ENCODE measurements around the gene CCDC137.

The CCDC137 gene

DNA sequence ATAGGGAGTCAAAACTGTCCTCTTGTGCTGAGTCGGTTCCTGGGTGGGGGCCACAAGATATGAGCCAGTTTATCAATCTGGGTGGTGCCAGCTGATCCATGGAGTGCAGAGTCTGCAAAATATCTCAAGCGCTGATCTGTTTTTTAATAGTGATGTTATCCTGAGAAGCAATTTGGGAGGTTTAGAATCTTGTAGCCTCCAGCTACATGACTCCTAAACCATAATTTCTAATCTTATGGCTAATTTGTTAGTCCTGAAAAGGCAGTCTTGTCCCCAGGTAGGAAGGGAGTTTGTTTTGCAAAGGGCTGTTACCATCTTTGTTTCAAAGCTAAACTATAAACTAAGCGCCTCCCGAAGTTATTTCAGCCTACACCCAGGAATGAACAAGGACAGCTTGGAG is 27.9 kb upstream of the CCDC137 start:
- Histone ChIP-seq H3K9me3 (ENCODE audit: control insufficient read depth in 2 of 2, low read length in 2 of 2) (no peaks in the 10 kb centered on the region), H3K27me3 (ENCODE audit: control insufficient read depth in 1 of 2, insufficient read depth in 2 of 2, low read length in 2 of 2) (no peaks in the 10 kb centered on the region), H3K9ac (ENCODE audit: low read length in 2 of 2) (no peak overlapping the region), H3K27ac (ENCODE audit: low read length) (no peak overlapping the region), H3K4me3 (ENCODE audit: low read length in 2 of 2) (no peak overlapping the region), H3K4me1 (ENCODE audit: control insufficient read depth, insufficient read depth, low read length) (peaks cover 18% of the 10 kb centered on the region), H3K36me3 (ENCODE audit: control insufficient read depth in 2 of 2, insufficient read depth in 2 of 2, low read length in 2 of 2) (no peaks in the 10 kb centered on the region)

DNA sequence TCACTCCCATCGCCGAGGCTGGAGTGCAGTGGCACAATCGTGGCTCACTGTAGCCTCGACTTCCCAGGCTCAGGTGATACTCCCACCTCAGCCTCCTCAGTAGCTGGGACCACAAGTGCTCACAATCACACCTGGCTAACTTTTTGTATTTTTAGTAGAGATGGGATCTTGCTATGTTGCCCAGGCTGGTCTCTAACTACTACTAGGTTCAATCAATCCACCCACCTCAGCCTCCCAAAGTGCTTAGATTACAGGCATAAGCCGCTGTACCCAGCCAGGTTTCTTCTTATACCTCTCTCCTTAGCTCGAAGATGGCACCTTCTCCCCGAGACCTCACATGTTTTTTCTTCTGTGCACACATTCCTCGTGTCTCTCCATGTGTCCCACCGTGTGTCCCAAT is 26.5 kb upstream of the CCDC137 start:
- Histone ChIP-seq H3K27ac (ENCODE audit: low read length) (no peak overlapping the region), H3K4me3 (ENCODE audit: low read length in 2 of 2) (no peak overlapping the region), H3K27me3 (ENCODE audit: control insufficient read depth in 1 of 2, insufficient read depth in 2 of 2, low read length in 2 of 2) (no peaks in the 10 kb centered on the region), H3K9ac (ENCODE audit: low read length in 2 of 2) (no peak overlapping the region), H3K4me1 (ENCODE audit: control insufficient read depth, insufficient read depth, low read length) (peaks cover 17% of the 10 kb centered on the region), H3K36me3 (ENCODE audit: control insufficient read depth in 2 of 2, insufficient read depth in 2 of 2, low read length in 2 of 2) (no peaks in the 10 kb centered on the region), H3K9me3 (ENCODE audit: control insufficient read depth in 2 of 2, low read length in 2 of 2) (no peaks in the 10 kb centered on the region)

DNA sequence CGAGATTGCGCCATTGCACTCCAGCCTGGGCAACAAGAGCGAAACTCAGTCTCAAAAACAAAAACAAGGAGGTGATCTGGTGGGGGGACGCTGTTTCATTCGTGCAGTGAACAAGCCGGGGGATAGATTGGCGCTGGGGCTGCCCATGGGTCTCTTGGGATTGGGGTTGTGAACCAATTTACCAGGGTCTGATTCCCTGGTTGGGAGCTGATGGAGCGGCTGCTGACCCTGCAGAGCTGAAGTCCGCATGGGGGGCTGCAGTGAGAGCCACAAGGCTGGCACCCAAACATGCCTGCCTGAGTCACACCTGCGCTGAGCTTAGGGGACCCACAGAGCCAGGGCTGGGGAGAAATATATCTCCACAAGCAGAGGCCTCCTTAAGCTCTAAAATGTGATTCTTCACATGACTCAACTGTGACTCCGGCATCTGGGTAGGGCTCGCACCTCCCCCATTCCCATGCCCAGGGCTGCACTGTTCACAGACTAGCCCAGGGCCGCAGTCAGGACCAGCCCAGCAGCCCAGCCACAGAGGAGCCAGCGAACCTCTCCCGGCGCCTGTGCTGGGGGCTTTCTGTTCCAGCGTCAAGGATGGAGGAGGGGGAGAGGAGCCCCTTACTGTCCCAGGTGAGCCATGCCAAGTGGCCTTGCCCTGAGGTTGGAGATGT is 24.6 kb upstream of the CCDC137 start:
- H3K9ac ChIP-seq (ENCODE audit: low read length in 2 of 2) = no peak overlapping the region
- H3K27me3 ChIP-seq (ENCODE audit: control insufficient read depth in 1 of 2, insufficient read depth in 2 of 2, low read length in 2 of 2) = peaks cover 2 to 4% of the 10 kb centered on the region in 2 donors
- H3K36me3 ChIP-seq (ENCODE audit: control insufficient read depth in 2 of 2, insufficient read depth in 2 of 2, low read length in 2 of 2) = peaks cover 0 to 3% of the 10 kb centered on the region in 2 donors
- H3K27ac ChIP-seq (ENCODE audit: low read length) = no peak overlapping the region
- peaks cover 2% of the 10 kb centered on the region for H3K4me1 ChIP-seq (ENCODE audit: control insufficient read depth, insufficient read depth, low read length)
- H3K9me3 ChIP-seq (ENCODE audit: control insufficient read depth in 2 of 2, low read length in 2 of 2) = no peaks in the 10 kb centered on the region
- no peak overlapping the region for H3K4me3 ChIP-seq (ENCODE audit: low read length in 2 of 2)

DNA sequence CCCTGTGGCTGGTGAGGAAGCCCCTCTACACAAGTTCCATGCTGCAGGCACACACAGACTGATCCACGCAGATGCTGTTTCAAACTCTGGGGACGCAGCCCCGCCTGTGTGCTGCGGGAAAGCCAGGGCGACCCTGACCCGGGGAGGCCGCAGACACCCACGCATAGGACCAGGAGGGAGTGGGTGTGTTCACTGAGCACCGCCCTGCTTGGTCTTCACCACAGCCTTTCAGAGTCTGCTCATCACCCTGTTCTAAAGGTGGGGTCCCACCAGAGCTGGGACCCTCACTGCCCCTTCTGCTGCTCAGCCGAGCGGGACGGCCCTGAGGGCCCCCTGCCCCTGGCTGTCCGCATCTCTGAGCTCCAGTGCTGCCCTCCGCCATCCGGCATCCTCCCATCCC is 22.0 kb upstream of the CCDC137 start:
- H3K4me3 ChIP-seq (ENCODE audit: low read length in 2 of 2) = no peak overlapping the region
- peaks cover 15 to 18% of the 10 kb centered on the region in 2 donors for H3K27me3 ChIP-seq (ENCODE audit: control insufficient read depth in 1 of 2, insufficient read depth in 2 of 2, low read length in 2 of 2)
- H3K9ac ChIP-seq (ENCODE audit: low read length in 2 of 2) = no peak overlapping the region
- peaks cover 0 to 3% of the 10 kb centered on the region in 2 donors for H3K36me3 ChIP-seq (ENCODE audit: control insufficient read depth in 2 of 2, insufficient read depth in 2 of 2, low read length in 2 of 2)
- H3K27ac ChIP-seq (ENCODE audit: low read length) = no peak overlapping the region
- H3K9me3 ChIP-seq (ENCODE audit: control insufficient read depth in 2 of 2, low read length in 2 of 2) = no peaks in the 10 kb centered on the region
- no peaks in the 10 kb centered on the region for H3K4me1 ChIP-seq (ENCODE audit: control insufficient read depth, insufficient read depth, low read length)

DNA sequence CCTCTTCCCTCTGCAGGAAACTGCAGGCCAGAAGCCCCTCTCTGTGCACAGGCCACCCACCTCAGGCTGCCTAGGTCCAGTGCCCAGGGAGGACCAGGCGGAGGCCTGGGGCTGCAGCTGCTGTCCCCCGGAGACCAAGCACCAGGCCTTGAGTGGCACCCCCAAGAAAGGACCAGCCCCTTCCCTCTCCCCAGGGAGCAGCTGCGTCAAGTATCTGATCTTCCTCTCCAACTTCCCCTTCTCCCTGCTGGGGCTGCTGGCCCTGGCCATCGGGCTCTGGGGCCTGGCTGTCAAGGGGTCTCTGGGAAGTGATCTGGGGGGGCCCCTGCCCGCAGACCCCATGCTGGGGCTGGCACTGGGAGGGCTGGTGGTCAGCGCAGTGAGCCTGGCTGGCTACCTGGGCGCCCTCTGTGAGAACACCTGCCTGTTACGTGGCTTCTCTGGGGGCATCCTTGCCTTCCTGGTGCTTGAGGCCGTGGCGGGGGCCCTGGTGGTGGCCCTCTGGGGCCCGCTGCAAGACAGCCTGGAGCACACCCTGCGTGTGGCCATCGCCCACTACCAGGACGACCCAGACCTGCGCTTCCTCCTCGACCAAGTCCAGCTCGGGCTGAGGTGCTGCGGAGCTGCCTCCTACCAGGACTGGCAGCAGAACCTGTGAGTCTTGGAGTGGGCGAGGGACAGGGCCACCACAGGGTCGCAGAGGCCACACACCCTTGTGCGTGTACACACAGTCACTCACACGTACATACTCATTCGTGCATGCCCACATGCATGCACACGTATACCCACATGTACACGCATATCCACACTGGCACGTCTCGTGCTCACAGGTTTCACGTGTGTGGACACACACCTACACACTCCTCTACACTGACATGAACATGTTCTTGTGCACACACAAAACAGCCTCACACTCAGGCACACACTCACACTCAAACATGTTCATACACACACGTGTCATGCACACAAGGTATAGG is 21.3 kb upstream of the CCDC137 start:
- Histone ChIP-seq H3K27ac (ENCODE audit: low read length) (no peak overlapping the region), H3K27me3 (ENCODE audit: control insufficient read depth in 1 of 2, insufficient read depth in 2 of 2, low read length in 2 of 2) (peaks cover 19 to 23% of the 10 kb centered on the region in 2 donors), H3K4me1 (ENCODE audit: control insufficient read depth, insufficient read depth, low read length) (no peaks in the 10 kb centered on the region), H3K9me3 (ENCODE audit: control insufficient read depth in 2 of 2, low read length in 2 of 2) (no peaks in the 10 kb centered on the region), H3K4me3 (ENCODE audit: low read length in 2 of 2) (no peak overlapping the region), H3K36me3 (ENCODE audit: control insufficient read depth in 2 of 2, insufficient read depth in 2 of 2, low read length in 2 of 2) (peaks cover 0 to 3% of the 10 kb centered on the region in 2 donors), H3K9ac (ENCODE audit: low read length in 2 of 2) (no peak overlapping the region)

DNA sequence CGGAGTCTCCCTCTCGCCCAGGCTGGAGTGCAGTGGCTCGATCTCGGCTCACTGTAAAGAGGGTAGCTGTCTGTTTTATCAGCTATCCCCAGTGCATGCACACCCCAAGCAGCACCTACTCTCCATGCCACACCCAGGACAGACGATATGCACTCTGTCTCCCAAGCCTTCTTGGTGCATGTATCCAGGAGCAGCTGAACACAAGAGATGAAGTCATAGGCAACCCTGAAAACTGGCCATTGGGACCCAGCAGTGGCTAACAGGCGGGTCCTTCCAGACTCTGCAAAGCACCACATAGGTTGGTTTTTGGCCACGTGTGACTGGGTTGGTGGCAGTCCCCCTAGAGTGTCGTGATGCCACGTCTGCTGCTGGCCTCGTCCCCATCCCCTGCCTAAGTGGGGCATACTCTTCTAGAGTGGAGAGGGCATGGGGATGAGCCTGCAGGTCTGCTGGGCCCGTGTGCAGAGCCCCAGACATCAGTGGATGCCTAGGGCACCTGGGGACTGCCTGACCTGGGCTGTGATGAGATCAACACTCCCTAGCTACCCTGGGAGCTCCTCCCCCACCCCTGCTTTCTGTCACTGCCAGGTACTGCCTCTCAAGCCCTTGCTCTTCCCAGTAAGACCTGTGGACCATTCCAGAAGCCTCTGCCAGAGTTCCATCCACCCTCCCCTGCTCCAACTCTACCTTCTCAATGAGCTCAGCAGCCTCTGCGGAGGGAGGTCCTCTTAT is 19.5 kb upstream of the CCDC137 start:
- Histone ChIP-seq H3K4me1 (ENCODE audit: control insufficient read depth, insufficient read depth, low read length) (no peaks in the 10 kb centered on the region), H3K9ac (ENCODE audit: low read length in 2 of 2) (no peak overlapping the region), H3K27me3 (ENCODE audit: control insufficient read depth in 1 of 2, insufficient read depth in 2 of 2, low read length in 2 of 2) (peaks cover 25 to 30% of the 10 kb centered on the region in 2 donors), H3K36me3 (ENCODE audit: control insufficient read depth in 2 of 2, insufficient read depth in 2 of 2, low read length in 2 of 2) (peaks cover 0 to 3% of the 10 kb centered on the region in 2 donors), H3K9me3 (ENCODE audit: control insufficient read depth in 2 of 2, low read length in 2 of 2) (no peaks in the 10 kb centered on the region), H3K4me3 (ENCODE audit: low read length in 2 of 2) (no peak overlapping the region), H3K27ac (ENCODE audit: low read length) (no peak overlapping the region)

DNA sequence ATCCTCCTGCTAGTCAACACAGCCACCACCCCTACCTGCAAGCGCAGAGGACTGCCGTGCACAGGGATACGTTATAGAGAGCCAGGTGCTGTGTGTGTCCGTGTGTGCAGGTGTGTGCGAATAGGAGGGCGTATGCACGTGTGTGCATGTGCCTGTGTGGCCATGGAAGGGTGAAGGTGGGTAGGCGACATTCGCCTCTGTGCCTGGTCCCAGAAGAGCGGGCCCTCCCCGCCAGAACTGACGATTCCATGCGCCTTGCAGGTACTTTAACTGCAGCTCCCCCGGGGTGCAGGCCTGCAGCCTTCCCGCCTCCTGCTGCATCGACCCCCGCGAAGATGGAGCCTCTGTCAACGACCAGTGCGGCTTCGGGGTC is 18.9 kb upstream of the CCDC137 start:
- H3K36me3 ChIP-seq (ENCODE audit: control insufficient read depth in 2 of 2, insufficient read depth in 2 of 2, low read length in 2 of 2) = peaks cover 0 to 3% of the 10 kb centered on the region in 2 donors
- no peak overlapping the region for H3K27ac ChIP-seq (ENCODE audit: low read length)
- peaks cover 25 to 30% of the 10 kb centered on the region in 2 donors for H3K27me3 ChIP-seq (ENCODE audit: control insufficient read depth in 1 of 2, insufficient read depth in 2 of 2, low read length in 2 of 2)
- H3K4me3 ChIP-seq (ENCODE audit: low read length in 2 of 2) = no peak overlapping the region
- no peak overlapping the region for H3K9ac ChIP-seq (ENCODE audit: low read length in 2 of 2)
- no peaks in the 10 kb centered on the region for H3K9me3 ChIP-seq (ENCODE audit: control insufficient read depth in 2 of 2, low read length in 2 of 2)
- H3K4me1 ChIP-seq (ENCODE audit: control insufficient read depth, insufficient read depth, low read length) = no peaks in the 10 kb centered on the region

DNA sequence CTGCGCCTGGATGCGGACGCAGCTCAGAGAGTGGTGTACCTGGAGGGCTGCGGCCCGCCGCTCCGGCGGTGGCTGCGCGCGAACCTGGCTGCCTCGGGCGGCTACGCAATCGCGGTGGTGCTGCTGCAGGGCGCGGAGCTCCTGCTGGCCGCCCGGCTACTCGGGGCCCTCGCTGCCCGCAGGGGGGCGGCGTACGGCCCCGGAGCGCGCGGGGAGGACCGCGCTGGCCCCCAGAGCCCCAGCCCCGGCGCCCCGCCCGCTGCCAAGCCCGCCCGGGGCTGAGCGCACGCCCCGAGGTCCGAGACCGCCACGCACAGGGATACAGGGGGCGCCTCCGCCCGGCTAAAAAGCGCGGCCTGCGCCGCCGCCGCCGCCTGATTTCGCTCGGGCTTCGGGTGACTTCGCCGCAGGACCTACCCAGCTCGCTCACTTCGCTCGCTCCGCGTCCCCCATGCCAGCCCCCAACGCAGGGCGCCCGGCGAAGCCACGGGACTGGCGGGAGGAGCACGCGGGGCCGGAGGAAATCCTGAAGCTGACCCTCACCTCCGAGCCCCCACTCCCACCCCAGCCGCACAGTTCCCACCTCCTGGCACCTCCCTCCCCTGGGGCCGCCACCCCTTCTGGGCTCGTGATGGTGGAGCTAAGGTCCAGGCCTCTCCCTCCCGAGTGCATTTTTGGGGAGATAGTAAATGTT is 18.4 kb upstream of the CCDC137 start:
- Histone ChIP-seq H3K4me1 (ENCODE audit: control insufficient read depth, insufficient read depth, low read length) (no peaks in the 10 kb centered on the region), H3K9me3 (ENCODE audit: control insufficient read depth in 2 of 2, low read length in 2 of 2) (no peaks in the 10 kb centered on the region), H3K36me3 (ENCODE audit: control insufficient read depth in 2 of 2, insufficient read depth in 2 of 2, low read length in 2 of 2) (peaks cover 0 to 3% of the 10 kb centered on the region in 2 donors), H3K9ac (ENCODE audit: low read length in 2 of 2) (no peak overlapping the region), H3K27me3 (ENCODE audit: control insufficient read depth in 1 of 2, insufficient read depth in 2 of 2, low read length in 2 of 2) (peaks cover 25 to 32% of the 10 kb centered on the region in 2 donors), H3K4me3 (ENCODE audit: low read length in 2 of 2) (no peak overlapping the region), H3K27ac (ENCODE audit: low read length) (no peak overlapping the region)

DNA sequence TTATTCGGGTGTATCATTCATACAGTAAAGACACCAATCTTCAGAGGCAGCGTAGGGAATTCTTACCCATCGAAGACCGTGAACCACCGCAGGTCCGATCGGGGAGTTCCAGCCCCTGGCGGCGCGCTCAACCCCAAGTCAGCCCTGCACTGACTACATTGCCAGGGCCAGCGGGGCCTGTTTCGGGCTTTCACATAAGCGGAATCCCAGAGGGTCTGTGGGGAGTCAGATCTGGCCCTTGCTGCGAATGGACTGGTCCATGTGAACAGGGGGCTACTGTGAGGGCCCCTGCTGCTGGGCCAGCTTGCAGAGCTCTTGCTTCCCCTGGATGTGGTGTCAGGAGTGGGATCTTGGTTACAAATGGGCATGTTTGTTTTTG is 17.8 kb upstream of the CCDC137 start:
- Histone ChIP-seq H3K4me3 (ENCODE audit: low read length in 2 of 2) (no peak overlapping the region), H3K27ac (ENCODE audit: low read length) (no peak overlapping the region), H3K9ac (ENCODE audit: low read length in 2 of 2) (no peak overlapping the region), H3K36me3 (ENCODE audit: control insufficient read depth in 2 of 2, insufficient read depth in 2 of 2, low read length in 2 of 2) (peaks cover 0 to 3% of the 10 kb centered on the region in 2 donors), H3K9me3 (ENCODE audit: control insufficient read depth in 2 of 2, low read length in 2 of 2) (no peaks in the 10 kb centered on the region), H3K4me1 (ENCODE audit: control insufficient read depth, insufficient read depth, low read length) (no peaks in the 10 kb centered on the region), H3K27me3 (ENCODE audit: control insufficient read depth in 1 of 2, insufficient read depth in 2 of 2, low read length in 2 of 2) (peaks cover 25 to 36% of the 10 kb centered on the region in 2 donors)

DNA sequence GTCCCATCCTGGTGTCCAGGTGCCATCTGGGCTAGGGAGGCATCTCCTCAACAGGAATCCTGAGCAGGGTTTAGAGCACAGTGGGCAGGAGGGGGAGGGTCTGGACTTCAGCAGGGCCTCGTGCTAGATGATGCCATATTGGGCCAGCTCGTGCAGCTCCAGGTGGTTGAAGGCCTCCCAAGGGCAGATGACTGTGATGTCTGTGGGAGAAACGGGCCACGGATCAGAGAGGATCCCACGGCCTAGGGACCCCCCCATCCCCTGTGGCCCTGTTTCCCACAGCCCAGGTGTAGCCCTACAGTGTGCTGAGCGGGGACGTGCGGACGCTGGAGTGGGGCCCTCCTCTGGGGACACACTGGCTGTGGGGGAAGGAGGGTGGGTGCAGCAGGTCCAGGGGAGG is 15.6 kb upstream of the CCDC137 start:
- H3K27ac ChIP-seq (ENCODE audit: low read length) = no peak overlapping the region
- peaks cover 27 to 36% of the 10 kb centered on the region in 2 donors for H3K27me3 ChIP-seq (ENCODE audit: control insufficient read depth in 1 of 2, insufficient read depth in 2 of 2, low read length in 2 of 2)
- H3K36me3 ChIP-seq (ENCODE audit: control insufficient read depth in 2 of 2, insufficient read depth in 2 of 2, low read length in 2 of 2) = no peaks in the 10 kb centered on the region
- H3K4me3 ChIP-seq (ENCODE audit: low read length in 2 of 2) = no peak overlapping the region
- no peaks in the 10 kb centered on the region for H3K4me1 ChIP-seq (ENCODE audit: control insufficient read depth, insufficient read depth, low read length)
- H3K9me3 ChIP-seq (ENCODE audit: control insufficient read depth in 2 of 2, low read length in 2 of 2) = no peaks in the 10 kb centered on the region
- H3K9ac ChIP-seq (ENCODE audit: low read length in 2 of 2) = no peak overlapping the region

Data from stomach smooth muscle (tissue), 2 donors.